NB4 (cell line): ENCODE results near the gene RSL24D1.

Experiments
- CTCF ChIP-seq: IDR thresholded peaks from one replicate; pipeline ENCODE4 v1.5.1; 2012; ENCODE audit warnings: low read depth, low read length
- MAX ChIP-seq: IDR thresholded peaks from 2 replicates; pipeline ENCODE4 v1.6.1; 2011; ENCODE audit warnings: low read depth, low read length
- MYC ChIP-seq: IDR thresholded peaks from 2 replicates; pipeline ENCODE4 v1.6.1; 2011; ENCODE audit warnings: low read depth, low read length
- POLR2A ChIP-seq: IDR thresholded peaks from 2 replicates; pipeline ENCODE4 v1.6.1; 2011; ENCODE audit warnings: mild to moderate bottlenecking; ENCODE audit not compliant: insufficient read length; ENCODE audit errors: extremely low read depth

DNA sequence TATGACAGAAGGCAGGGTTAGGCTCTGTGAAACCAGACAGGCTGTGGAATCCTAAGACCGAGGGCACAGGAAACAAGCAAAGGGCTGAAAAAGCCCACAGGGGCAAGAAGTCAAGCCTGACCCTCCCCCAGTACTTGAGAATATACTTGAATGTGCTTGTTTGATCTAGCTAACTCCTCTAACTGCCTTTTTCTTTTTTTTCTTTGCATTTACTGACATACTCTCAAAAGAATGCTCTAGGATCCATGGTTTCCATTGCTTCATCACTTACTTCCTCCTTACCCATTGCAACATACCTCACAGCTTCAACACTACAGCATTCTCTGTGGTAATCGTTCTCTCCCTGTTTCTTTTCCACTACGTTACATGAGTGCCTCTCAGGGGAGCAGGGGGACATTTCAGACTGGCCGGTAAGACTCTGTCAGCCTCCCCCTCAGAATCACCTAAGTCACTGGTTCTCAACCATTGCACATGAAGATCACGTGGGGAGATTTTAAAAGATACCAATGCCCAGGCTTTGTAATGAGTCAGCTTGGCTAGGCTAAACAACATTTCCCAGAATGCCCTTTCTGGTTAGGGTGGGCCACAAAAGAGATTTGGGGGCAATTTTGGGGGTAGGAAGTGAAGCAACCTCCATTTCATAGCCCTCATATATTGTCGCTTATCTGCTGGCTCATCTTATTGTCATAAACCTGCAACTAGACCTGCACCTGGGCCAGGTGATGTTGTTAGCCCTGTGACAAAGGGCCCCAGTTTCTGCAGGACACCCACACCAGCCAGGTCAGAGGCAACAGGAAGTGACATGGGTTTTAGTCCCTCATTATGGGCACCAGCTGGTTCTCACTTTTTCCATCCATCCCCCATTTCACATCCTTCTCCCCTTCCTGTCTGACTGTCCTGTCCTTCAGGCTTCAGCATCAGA is 24.6 kb upstream of the RSL24D1 start:
- TF ChIP-seq CTCF (no peak), MAX (peak; percentile 94), POLR2A (no peak), MYC (peak; percentile 82)
